ENCODE results near the gene LRRC10B.

Gene LRRC10B

GRCh38 chr11:61480261-61480993 lies 28.1 kb upstream of the LRRC10B start:
- Histone ChIP-seq H3K4me2 (ENCODE audit: low read length) (no peak overlapping the region), H3K9me3 (ENCODE audit: low read length) (no peaks in the 10 kb centered on the region), H2AFZ (ENCODE audit: low read length) (no peak overlapping the region)

GRCh38 chr11:61480994-61481335 lies 27.6 kb upstream of the LRRC10B start:
- H4K20me1 ChIP-seq (ENCODE audit: insufficient read depth, low read length), result no peaks in the 10 kb centered on the region
- no peak overlapping the region for H3K27ac ChIP-seq (ENCODE audit: low read depth, low read length, poor library complexity, severe bottlenecking)

More at GRCh38 chr11:61480261-61480993, 28.1 kb upstream of the LRRC10B start:
- Histone ChIP-seq H3K9ac (ENCODE audit: low read length) (no peak overlapping the region), H3F3A (ENCODE audit: insufficient read depth, low read length) (no peaks in the 10 kb centered on the region), H3K27me3 (ENCODE audit: insufficient read depth, low read length) (peaks cover 9% of the 10 kb centered on the region; the same call in 1 of the 2 replicates), H3K4me3 (ENCODE audit: low read depth, low read length, poor library complexity, severe bottlenecking) (no peak overlapping the region), H3K4me1 (ENCODE audit: insufficient read depth, low read length, severe bottlenecking) (no peaks in the 10 kb centered on the region), H3K9me2 (ENCODE audit: low read depth, low read length) (no peaks in the 10 kb centered on the region), H3K79me2 (ENCODE audit: insufficient read depth, low read length) (no peaks in the 10 kb centered on the region), H3K36me3 (ENCODE audit: insufficient read depth, low read length) (no peaks in the 10 kb centered on the region), H4K20me1 (ENCODE audit: insufficient read depth, low read length) (no peaks in the 10 kb centered on the region), H3K27ac (ENCODE audit: low read depth, low read length, poor library complexity, severe bottlenecking) (no peak overlapping the region)
- no peak for TF ChIP-seq EZH2 (IDR thresholded peaks at IDR 0.05; ENCODE audit: borderline replicate concordance, low read length)
- TF ChIP-seq CTCF (IDR thresholded peaks at IDR 0.05; ENCODE audit: low read length), result no peak

GRCh38 chr11:61481806-61482205 lies 26.7 kb upstream of the LRRC10B start:
- Histone ChIP-seq H3F3A (ENCODE audit: insufficient read depth, low read length) (no peaks in the 10 kb centered on the region), H3K36me3 (ENCODE audit: insufficient read depth, low read length) (no peaks in the 10 kb centered on the region), H3K27ac (ENCODE audit: low read depth, low read length, poor library complexity, severe bottlenecking) (no peak overlapping the region), H3K4me2 (ENCODE audit: low read length) (no peak overlapping the region), H3K9me3 (ENCODE audit: low read length) (no peaks in the 10 kb centered on the region), H4K20me1 (ENCODE audit: insufficient read depth, low read length) (no peaks in the 10 kb centered on the region), H2AFZ (ENCODE audit: low read length) (no peak overlapping the region), H3K4me3 (ENCODE audit: low read depth, low read length, poor library complexity, severe bottlenecking) (no peak overlapping the region), H3K79me2 (ENCODE audit: insufficient read depth, low read length) (no peaks in the 10 kb centered on the region), H3K4me1 (ENCODE audit: insufficient read depth, low read length, severe bottlenecking) (no peaks in the 10 kb centered on the region), H3K9me2 (ENCODE audit: low read depth, low read length) (no peaks in the 10 kb centered on the region), H3K27me3 (ENCODE audit: insufficient read depth, low read length) (peaks cover 13% of the 10 kb centered on the region; the same call in 1 of the 2 replicates), H3K9ac (ENCODE audit: low read length) (no peak overlapping the region)
- TF ChIP-seq CTCF (IDR thresholded peaks at IDR 0.05; ENCODE audit: low read length), result no peak
- TF ChIP-seq EZH2 (IDR thresholded peaks at IDR 0.05; ENCODE audit: borderline replicate concordance, low read length), result no peak

More at GRCh38 chr11:61480994-61481335, 27.6 kb upstream of the LRRC10B start:
- TF ChIP-seq CTCF (IDR thresholded peaks at IDR 0.05; ENCODE audit: low read length) (no peak), EZH2 (IDR thresholded peaks at IDR 0.05; ENCODE audit: borderline replicate concordance, low read length) (no peak)
- Histone ChIP-seq H3K27me3 (ENCODE audit: insufficient read depth, low read length) (peaks cover 13% of the 10 kb centered on the region; the same call in 1 of the 2 replicates), H3K9me2 (ENCODE audit: low read depth, low read length) (no peaks in the 10 kb centered on the region), H3K4me2 (ENCODE audit: low read length) (no peak overlapping the region), H3K9ac (ENCODE audit: low read length) (no peak overlapping the region), H3K36me3 (ENCODE audit: insufficient read depth, low read length) (no peaks in the 10 kb centered on the region), H3K4me3 (ENCODE audit: low read depth, low read length, poor library complexity, severe bottlenecking) (no peak overlapping the region), H3K4me1 (ENCODE audit: insufficient read depth, low read length, severe bottlenecking) (no peaks in the 10 kb centered on the region), H3K79me2 (ENCODE audit: insufficient read depth, low read length) (no peaks in the 10 kb centered on the region), H3K9me3 (ENCODE audit: low read length) (no peaks in the 10 kb centered on the region), H2AFZ (ENCODE audit: low read length) (no peak overlapping the region), H3F3A (ENCODE audit: insufficient read depth, low read length) (no peaks in the 10 kb centered on the region)
